Calu3 (cell line): ENCODE measurements around the gene NCKAP5. TPM values are rescaled to one million over a fixed set of nuclear protein-coding genes. Genes with fewer than 3 reads are reported as not detected.

Experiments
- BruUV-seq: library from RNA; stranded (reverse); fragments of 400-500 nt; replicated peaks from 2 replicates; lab custom pipeline; 2021; lab: Mats Ljungman, UMichigan
- CTCF ChIA-PET: fragments of 300-600 bp; sonication (Branson Sonifier 250); formaldehyde crosslinking; loops from one replicate; lab custom pipeline; 2022; ENCODE audit warnings: antibody characterized with exemption; lab: Charles Lee
- DNase-seq: peaks from one replicate; pipeline ENCODE4 v3.0.0; 2022
- H3K27ac Mint-ChIP-seq: one replicate; pipeline ENCODE4 v1.8.0; 2022; ENCODE audit warnings: mixed read lengths; ENCODE audit not compliant: unreplicated experiment
- H3K27me3 Mint-ChIP-seq: one replicate; pipeline ENCODE4 v1.8.0; 2022; ENCODE audit warnings: mixed read lengths; ENCODE audit not compliant: unreplicated experiment
- H3K36me3 Mint-ChIP-seq: one replicate; pipeline ENCODE4 v1.8.0; 2022; ENCODE audit warnings: mild to moderate bottlenecking, moderate library complexity, mixed read lengths; ENCODE audit not compliant: insufficient read depth, unreplicated experiment
- H3K4me1 Mint-ChIP-seq: one replicate; pipeline ENCODE4 v1.8.0; 2022; ENCODE audit warnings: mild to moderate bottlenecking, low read depth, mixed read lengths; ENCODE audit not compliant: unreplicated experiment
- H3K4me3 Mint-ChIP-seq: one replicate; pipeline ENCODE4 v1.8.0; 2022; ENCODE audit warnings: mild to moderate bottlenecking, low read depth, moderate library complexity, mixed read lengths; ENCODE audit not compliant: unreplicated experiment
- H3K9me3 Mint-ChIP-seq: one replicate; pipeline ENCODE4 v1.8.0; 2022; ENCODE audit warnings: low read depth, mixed read lengths; ENCODE audit not compliant: unreplicated experiment
- intact Hi-C: fragments of 100-400 bp; cut with micrococcal nuclease; formaldehyde crosslinking; loops from one replicate; pipeline ENCODE4 v1.10.0; 2022; ENCODE audit not compliant: unreplicated experiment
- total RNA-seq: library from RNA; stranded (reverse); gene quantifications from 2 replicates; pipeline ENCODE4 v1.2.3, GENCODE V29; 2022
- TF ChIP-seq, protein P1 (sequence below): fragments of 200-600 bp; IDR thresholded peaks from one replicate; pipeline ENCODE4 v1.8.0; 2022; ENCODE audit warnings: antibody characterized with exemption; ENCODE audit not compliant: unreplicated experiment

The NCKAP5 gene
- total RNA-seq, 1 experiment from 2014 or later, result 2.2 TPM

GRCh38 chr2:133378386-133378785, 189.9 kb downstream of the NCKAP5 start:
- H3K27me3 Mint-ChIP-seq, result peaks cover 15% of the 10 kb centered on the region
- no peak overlapping the region for H3K27ac Mint-ChIP-seq
- no peak overlapping the region for H3K4me3 Mint-ChIP-seq
- intact Hi-C loops, result no loop called here
- CTCF ChIA-PET, result interaction anchor here (0.6 kb wide), 1 partner anchor 49 kb away, joined by 7 read pairs; no protein-coding TSS in a partner anchor
- H3K4me1 Mint-ChIP-seq, result peaks cover 9% of the 10 kb centered on the region
- TF ChIP-seq, protein P1, sequence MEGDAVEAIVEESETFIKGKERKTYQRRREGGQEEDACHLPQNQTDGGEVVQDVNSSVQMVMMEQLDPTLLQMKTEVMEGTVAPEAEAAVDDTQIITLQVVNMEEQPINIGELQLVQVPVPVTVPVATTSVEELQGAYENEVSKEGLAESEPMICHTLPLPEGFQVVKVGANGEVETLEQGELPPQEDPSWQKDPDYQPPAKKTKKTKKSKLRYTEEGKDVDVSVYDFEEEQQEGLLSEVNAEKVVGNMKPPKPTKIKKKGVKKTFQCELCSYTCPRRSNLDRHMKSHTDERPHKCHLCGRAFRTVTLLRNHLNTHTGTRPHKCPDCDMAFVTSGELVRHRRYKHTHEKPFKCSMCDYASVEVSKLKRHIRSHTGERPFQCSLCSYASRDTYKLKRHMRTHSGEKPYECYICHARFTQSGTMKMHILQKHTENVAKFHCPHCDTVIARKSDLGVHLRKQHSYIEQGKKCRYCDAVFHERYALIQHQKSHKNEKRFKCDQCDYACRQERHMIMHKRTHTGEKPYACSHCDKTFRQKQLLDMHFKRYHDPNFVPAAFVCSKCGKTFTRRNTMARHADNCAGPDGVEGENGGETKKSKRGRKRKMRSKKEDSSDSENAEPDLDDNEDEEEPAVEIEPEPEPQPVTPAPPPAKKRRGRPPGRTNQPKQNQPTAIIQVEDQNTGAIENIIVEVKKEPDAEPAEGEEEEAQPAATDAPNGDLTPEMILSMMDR, result no peak
- H3K36me3 Mint-ChIP-seq, result no peaks in the 10 kb centered on the region
- H3K9me3 Mint-ChIP-seq, result no peaks in the 10 kb centered on the region
- DNase-seq, result no peak
- no TSS peak for BruUV-seq

DNA sequence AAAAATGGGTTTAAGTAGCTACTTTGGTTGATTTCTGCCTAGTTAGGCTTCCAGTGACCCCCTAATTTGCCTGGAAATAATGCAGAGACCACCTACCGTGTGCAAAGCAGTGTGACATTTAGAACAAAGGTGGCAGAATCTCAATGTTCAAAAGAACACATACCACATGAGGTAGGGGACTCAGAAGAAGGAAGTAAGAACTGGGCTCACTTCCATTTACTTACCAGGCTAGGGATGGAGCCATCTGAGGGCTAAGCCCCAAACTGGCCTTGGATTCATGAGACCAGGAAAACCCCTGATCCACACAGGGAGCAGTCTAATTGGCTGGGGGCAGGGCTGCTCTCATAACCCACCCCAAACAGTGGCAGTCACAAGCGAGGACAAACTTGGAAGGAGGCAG, 190.7 kb downstream of the NCKAP5 start:
- Mint-ChIP-seq H3K27ac (no peak overlapping the region), H3K4me3 (no peak overlapping the region), H3K9me3 (no peaks in the 10 kb centered on the region), H3K36me3 (no peaks in the 10 kb centered on the region), H3K4me1 (peaks cover 7% of the 10 kb centered on the region), H3K27me3 (peaks cover 15% of the 10 kb centered on the region)
- DNase-seq, result no peak
- TF ChIP-seq, protein P1, result no peak
- CTCF ChIA-PET, result no interaction called here
- BruUV-seq, result no TSS peak
- intact Hi-C loops, result no loop called here

DNA sequence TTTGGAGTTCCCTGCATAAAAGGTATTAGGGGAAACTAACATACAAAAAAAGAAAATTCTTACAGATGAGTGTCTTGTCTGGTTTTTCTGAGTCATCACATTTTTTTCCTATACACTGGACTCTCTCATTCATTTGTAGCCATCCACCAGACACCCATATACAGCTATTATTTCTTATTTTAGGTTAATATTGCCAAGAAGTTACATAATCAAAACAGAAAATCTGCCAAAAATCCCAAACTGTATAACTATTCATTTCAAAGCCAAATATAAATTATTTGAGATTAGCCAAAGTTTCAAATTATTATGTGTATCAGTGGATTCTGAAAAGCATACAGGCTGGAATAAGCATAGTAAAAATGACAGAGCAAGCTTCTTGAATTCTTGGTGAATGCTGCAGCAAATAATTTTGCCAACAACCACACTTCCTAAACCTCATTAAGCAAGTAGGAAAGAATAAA, 191.2 kb downstream of the NCKAP5 start:
- Mint-ChIP-seq H3K9me3 (no peaks in the 10 kb centered on the region), H3K36me3 (no peaks in the 10 kb centered on the region), H3K4me3 (no peak overlapping the region), H3K4me1 (peaks cover 2% of the 10 kb centered on the region), H3K27ac (no peak overlapping the region), H3K27me3 (peaks cover 15% of the 10 kb centered on the region)
- TF ChIP-seq, protein P1, result no peak
- BruUV-seq, result no TSS peak
- intact Hi-C loops, result no loop called here
- no peak for DNase-seq
- CTCF ChIA-PET, result no interaction called here

DNA sequence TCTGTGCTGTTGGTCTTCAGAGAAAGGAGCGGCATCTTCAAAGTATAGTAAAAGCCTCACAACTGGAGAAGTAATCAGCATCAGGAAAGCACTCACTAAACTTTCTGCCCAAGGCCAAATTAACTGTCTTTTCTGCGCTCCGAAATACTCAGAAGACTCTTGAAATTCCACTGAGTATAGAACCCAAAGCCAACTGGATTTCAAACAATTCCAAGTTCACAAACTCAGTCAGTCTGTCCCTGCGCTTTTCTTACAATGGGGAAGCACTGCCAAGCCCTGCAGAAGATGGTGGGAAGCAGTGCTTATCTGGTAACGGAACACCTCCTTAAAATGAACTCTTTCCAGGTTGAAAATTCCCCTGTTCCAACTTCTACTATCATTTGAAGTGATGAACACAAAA, 193.5 kb downstream of the NCKAP5 start:
- H3K4me1 Mint-ChIP-seq, result peaks cover 5% of the 10 kb centered on the region
- H3K36me3 Mint-ChIP-seq, result no peaks in the 10 kb centered on the region
- CTCF ChIA-PET, result no interaction called here
- no peak overlapping the region for H3K27ac Mint-ChIP-seq
- no peaks in the 10 kb centered on the region for H3K9me3 Mint-ChIP-seq
- TF ChIP-seq, protein P1, result no peak
- intact Hi-C loops, result no loop called here
- no peak for DNase-seq
- H3K27me3 Mint-ChIP-seq, result peaks cover 15% of the 10 kb centered on the region
- H3K4me3 Mint-ChIP-seq, result no peak overlapping the region
- no TSS peak for BruUV-seq
